GM19395 (cell line): ENCODE measurements around the gene NUFIP2.

Source experiments
- ATAC-seq: cut with Tn5 transposase; IDR thresholded peaks from one replicate; pipeline ENCODE4 v1.9.1; 2021; ENCODE audit warnings: mild to moderate bottlenecking, moderate library complexity; ENCODE audit not compliant: unreplicated experiment

The NUFIP2 gene

DNA sequence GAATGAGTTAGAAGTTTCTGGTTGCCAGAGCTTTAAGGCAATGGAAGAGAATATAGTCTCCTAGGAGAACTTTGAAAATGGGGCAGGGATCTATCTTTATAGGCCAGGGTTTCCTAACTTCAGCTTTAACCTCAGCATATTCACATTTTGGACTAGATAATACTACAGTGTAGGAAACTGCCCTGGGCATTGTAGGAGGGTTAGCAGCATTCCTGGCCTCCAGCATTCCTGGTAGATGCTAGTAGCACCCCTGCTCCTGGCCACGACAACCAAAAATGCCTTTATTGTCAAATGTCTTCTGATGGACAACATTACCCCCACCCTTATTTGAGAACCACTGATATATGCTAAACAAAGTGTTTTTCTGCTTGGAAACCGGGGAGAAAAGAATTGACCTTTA lies 86.0 kb downstream of the NUFIP2 start:
- ATAC-seq: no peak
